ENCODE measurements around the gene KRTAP5-10. TPM values are rescaled to one million over a fixed set of nuclear protein-coding genes. Genes with fewer than 3 reads are reported as not detected.
"Not testable (repeated sequence)": the region's sequence is repeated elsewhere in the genome, so short reads cannot be mapped to it uniquely, and the experiment has no call there.

KRTAP5-10 gene
- total RNA-seq, 6 experiments from 2014 or later: 0.17 to 0.18 (median 0.18) TPM; not detected in 3

DNA sequence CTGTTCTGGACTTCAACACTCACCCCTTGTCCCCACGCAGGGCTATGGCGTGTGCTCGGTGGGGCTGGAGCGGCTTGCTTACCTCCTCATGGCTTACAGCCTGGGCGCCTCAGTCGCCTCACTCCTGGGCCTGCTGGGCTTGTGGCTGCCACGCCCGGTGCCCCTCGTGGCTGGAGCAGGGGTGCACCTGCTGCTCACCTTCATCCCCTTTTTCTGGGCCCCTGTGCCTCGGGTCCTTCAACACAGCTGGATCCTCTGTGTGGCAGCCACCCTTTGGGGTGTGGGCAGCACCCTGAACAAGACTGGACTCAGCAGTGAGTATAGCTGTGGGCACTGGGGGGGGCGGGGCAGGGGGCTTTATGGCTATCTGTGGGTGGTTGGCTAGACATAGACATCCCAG, 37.9 kb downstream of the KRTAP5-10 start:
- H3K27me3 ChIP-seq: not testable (repeated sequence)

DNA sequence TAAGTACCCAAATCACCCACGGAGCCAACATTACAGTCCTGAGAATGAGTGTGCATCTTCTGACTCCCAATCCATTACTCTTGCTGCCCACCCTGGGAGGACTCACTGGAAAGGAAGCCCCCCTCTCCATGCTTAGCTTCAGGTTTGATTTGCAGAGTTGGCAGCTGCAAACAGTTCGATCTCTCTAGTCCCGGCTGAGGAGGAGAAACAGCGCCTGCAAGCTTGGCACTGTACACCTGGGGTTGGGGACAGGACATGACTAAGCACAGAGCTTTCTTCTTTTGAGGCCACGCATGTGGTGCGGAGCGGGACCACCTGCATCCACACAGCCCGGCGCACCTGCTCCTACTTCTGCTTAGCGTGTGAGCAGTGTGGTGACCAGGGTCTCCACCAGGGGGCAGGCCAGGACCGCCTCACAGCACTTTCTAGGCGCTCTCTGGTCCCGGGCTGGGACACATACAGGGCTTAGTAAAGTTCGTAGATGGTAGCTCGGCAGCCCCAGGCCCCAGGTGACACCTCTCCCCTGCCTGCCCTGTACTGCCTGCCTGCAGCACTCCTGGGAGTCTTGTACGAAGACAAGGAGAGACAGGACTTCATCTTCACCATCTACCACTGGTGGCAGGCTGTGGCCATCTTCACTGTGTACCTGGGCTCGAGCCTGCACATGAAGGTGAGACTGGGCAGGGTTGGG, 39.6 kb downstream of the KRTAP5-10 start:
- H3K9me3 ChIP-seq; intact Hi-C loops (cut with DNase I); ATAC-seq; H3K4me1 ChIP-seq; H3K36me3 ChIP-seq; H3K4me3 ChIP-seq; H3K27me3 ChIP-seq; DNase-seq; H3K27ac ChIP-seq: not testable (repeated sequence)
- 20% methylated on average over 2 of the region's 17 CpGs for WGBS (ENCODE audit: insufficient coverage, low coverage, low lambda C conversion rate, missing lambda C conversion rate)
- TF ChIP-seq, protein P1, sequence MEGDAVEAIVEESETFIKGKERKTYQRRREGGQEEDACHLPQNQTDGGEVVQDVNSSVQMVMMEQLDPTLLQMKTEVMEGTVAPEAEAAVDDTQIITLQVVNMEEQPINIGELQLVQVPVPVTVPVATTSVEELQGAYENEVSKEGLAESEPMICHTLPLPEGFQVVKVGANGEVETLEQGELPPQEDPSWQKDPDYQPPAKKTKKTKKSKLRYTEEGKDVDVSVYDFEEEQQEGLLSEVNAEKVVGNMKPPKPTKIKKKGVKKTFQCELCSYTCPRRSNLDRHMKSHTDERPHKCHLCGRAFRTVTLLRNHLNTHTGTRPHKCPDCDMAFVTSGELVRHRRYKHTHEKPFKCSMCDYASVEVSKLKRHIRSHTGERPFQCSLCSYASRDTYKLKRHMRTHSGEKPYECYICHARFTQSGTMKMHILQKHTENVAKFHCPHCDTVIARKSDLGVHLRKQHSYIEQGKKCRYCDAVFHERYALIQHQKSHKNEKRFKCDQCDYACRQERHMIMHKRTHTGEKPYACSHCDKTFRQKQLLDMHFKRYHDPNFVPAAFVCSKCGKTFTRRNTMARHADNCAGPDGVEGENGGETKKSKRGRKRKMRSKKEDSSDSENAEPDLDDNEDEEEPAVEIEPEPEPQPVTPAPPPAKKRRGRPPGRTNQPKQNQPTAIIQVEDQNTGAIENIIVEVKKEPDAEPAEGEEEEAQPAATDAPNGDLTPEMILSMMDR (IDR thresholded peaks at IDR 0.05): peak; percentile 24 to 52 (median 45)

More for the DNA sequence above, 37.9 kb downstream of the KRTAP5-10 start:
- ATAC-seq; H3K27ac ChIP-seq; H3K36me3 ChIP-seq; intact Hi-C loops (cut with DNase I); H3K4me1 ChIP-seq; H3K4me3 ChIP-seq; H3K9me3 ChIP-seq; DNase-seq: not testable (repeated sequence)
- WGBS (ENCODE audit: insufficient coverage, low coverage, low lambda C conversion rate, missing lambda C conversion rate): 78% methylated on average over 5 of the region's 11 CpGs

DNA sequence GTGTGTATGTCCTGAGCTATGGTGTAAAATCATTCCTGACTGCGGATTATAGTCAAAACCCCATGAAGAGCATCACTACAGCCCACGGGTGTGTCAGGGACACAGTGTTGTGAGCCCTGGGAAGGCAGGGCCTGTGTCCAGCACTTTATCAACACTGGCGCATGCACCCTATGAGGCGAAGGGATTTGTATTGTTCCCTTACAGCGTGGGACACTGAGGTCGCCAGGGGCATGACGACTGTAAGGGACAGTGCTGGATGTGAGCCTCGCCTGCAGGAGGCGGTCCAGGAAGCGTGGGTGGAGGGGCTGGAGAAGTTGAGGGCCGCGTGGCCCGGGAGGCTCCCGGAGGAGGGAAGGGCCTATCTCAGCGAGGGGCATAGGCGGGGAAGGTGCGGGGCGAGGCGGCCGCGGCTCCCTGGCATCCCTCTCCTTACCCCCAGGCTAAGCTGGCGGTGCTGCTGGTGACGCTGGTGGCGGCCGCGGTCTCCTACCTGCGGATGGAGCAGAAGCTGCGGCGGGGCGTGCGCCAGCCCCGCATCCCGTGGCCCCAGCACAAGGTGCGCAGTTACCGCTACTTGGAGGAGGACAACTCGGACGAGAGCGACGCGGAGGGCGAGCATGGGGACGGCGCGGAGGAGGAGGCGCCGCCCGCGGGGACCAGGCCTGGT, 41.6 kb downstream of the KRTAP5-10 start:
- not testable (repeated sequence) for H3K4me3 ChIP-seq, H3K27ac ChIP-seq

DNA sequence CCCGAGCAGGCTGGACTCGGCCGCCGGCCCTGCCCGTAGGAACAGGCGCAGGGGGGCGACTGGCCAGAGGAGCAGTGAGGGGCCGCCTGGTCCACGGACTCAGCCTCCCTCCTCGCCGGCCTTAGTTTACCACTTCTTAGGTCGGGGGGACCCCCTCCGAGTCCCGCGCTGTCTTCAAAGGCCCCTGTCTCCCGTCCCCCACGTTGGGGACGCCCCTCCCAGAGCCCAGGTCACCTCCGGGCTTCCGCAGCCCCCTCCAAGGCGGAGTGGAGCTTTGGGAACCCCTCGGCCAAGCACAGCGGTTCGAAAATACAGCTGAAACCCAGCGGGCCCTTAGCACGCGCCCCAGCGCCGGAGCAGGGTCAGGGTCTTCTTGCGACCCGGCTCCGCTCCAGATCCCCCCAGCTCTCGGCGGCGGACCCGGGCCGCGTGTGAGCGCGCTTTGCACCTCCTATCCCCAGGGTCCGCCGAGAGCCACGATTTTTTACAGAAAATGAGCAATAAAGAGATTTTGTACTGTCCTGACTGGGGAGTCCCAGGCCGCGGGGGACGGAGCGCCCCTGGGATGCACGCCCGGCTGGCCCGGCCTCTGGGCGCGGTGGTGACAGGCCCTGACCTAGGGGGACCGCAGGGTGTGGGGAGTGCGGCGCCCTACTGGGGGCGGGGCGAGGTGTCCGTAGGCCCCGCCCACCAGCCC, 42.3 kb downstream of the KRTAP5-10 start:
- DNase-seq; H3K4me3 ChIP-seq; H3K36me3 ChIP-seq; H3K27me3 ChIP-seq; H3K4me1 ChIP-seq; H3K27ac ChIP-seq; intact Hi-C loops (cut with DNase I); H3K9me3 ChIP-seq; ATAC-seq: not testable (repeated sequence)
- WGBS (ENCODE audit: insufficient coverage, low coverage, low lambda C conversion rate, missing lambda C conversion rate): 10% methylated on average over 11 of the region's 59 CpGs

More for the DNA sequence above, 41.6 kb downstream of the KRTAP5-10 start:
- intact Hi-C loops (cut with DNase I); H3K4me1 ChIP-seq; H3K9me3 ChIP-seq; ATAC-seq; H3K36me3 ChIP-seq; H3K27me3 ChIP-seq; DNase-seq: not testable (repeated sequence)
- 21% methylated on average over 10 of the region's 48 CpGs for WGBS (ENCODE audit: insufficient coverage, low coverage, low lambda C conversion rate, missing lambda C conversion rate)

DNA sequence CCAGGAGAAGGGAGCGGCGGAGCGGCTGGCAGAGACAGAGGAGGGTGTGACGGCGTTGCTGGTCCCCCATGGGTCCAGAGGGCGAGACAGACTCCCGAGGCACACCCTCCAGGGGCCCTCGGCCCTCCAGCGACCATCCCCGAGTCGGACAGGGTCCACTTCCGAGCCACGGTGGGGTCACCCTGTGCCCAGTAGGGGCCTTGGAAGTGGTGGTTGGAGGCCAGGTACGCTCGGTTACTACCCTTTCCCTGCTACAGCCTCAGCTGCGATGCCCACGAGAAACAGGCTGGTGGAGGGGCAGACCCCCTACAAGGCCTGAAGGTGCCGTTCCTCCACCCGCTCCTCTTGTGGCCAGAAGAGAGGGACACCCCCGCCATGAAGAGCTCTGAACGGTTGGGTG, 42.9 kb downstream of the KRTAP5-10 start:
- H3K9me3 ChIP-seq; ATAC-seq; H3K36me3 ChIP-seq; DNase-seq; H3K4me1 ChIP-seq; intact Hi-C loops (cut with DNase I); H3K27me3 ChIP-seq; H3K27ac ChIP-seq; H3K4me3 ChIP-seq: not testable (repeated sequence)
- no CpG with 5 or more reads among the region's 21 CpGs for WGBS (ENCODE audit: insufficient coverage, low coverage, low lambda C conversion rate, missing lambda C conversion rate)

DNA sequence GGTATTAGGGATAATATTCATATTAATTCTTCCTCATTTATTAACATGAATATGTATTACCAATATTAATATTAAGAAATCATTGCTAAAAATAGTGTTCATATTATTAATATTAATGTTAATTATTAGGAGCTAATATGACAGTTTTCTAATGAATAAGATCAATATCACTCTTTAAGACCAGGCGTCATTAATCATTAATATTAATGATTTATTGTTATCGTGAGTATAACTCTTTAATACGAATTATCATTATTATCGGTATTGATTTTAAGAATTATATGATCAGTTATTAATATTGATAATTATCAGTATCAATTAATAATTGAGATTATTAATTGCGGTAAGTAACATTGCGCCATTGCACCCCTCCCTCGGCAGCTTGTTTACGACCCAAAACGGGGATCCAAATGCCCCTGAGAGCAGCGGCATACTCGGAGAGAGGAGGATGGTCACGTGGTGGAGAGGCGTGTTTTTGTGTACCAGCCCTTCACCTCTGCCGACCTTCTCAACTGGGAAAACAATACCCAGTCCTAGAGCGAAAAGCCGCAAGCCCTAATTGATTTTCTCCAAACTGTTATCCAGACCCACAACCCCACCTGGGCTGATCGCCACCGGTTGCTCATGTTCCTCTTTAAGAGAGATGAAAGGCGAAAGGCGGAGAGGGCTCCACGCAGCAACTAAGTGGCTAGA, 46.0 kb downstream of the KRTAP5-10 start:
- 39% methylated on average over 19 of the region's 21 CpGs for WGBS (ENCODE audit: insufficient coverage, low coverage, low lambda C conversion rate, missing lambda C conversion rate)
- H3K36me3 ChIP-seq, ATAC-seq: not testable (repeated sequence)

DNA sequence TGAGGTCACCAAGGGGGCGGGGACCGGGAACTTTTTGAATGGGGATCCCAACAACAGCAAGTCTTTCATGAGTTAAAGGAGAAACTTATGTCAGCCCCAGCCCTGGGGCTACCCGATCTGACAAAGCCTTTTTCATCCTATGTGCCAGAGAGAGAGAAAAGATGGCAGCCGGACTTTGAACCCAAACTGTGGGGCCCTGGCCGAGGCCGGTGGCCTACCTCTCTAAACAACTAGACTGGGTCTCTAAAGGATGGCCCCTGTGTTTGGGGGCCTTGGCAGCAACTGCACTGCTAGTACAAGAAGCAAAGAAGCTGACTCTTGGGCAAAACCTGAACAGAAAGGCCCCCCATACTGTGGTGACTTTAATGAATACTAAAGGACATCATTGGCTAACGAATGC, 48.6 kb downstream of the KRTAP5-10 start:
- ATAC-seq; DNase-seq; H3K4me1 ChIP-seq; H3K36me3 ChIP-seq; H3K27me3 ChIP-seq; H3K4me3 ChIP-seq; intact Hi-C loops (cut with DNase I); H3K27ac ChIP-seq; H3K9me3 ChIP-seq: not testable (repeated sequence)
- 33% methylated on average over 4 of the region's 7 CpGs for WGBS (ENCODE audit: insufficient coverage, low coverage, low lambda C conversion rate, missing lambda C conversion rate)

More for the DNA sequence above, 46.0 kb downstream of the KRTAP5-10 start:
- H3K27me3 ChIP-seq; DNase-seq; intact Hi-C loops (cut with DNase I); H3K4me3 ChIP-seq; H3K9me3 ChIP-seq; H3K4me1 ChIP-seq; H3K27ac ChIP-seq: not testable (repeated sequence)

DNA sequence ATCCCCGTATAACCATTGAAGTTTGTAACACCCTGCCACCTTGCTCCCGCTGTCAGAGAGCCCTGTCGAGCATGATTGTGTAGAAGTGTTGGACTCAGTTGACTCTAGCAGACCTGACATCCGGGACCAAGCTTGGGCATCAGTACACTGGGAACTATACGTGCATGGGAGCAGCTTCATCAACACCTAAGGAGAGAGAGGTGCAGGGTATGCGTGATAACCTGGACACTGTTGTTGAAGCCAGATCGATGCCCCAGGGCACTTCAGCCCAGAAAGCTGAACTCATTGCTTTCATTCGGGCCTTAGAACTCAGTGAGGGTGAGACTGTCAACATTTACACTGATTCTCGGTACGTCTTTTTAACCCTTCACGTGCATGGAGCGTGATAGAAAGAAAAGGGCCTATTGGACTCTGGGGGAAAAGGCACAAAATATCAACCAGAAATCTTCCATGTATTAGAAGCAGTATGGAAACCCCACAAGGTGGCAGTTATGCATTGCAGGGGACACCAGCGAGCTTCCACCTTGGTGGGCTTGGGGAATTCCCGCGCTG, 49.1 kb downstream of the KRTAP5-10 start:
- H3K27ac ChIP-seq; H3K4me3 ChIP-seq; H3K9me3 ChIP-seq; ATAC-seq; H3K27me3 ChIP-seq; intact Hi-C loops (cut with DNase I); H3K36me3 ChIP-seq; DNase-seq; H3K4me1 ChIP-seq: not testable (repeated sequence)
- WGBS (ENCODE audit: insufficient coverage, low coverage, low lambda C conversion rate, missing lambda C conversion rate): 38% methylated on average over 8 of the region's 15 CpGs

DNA sequence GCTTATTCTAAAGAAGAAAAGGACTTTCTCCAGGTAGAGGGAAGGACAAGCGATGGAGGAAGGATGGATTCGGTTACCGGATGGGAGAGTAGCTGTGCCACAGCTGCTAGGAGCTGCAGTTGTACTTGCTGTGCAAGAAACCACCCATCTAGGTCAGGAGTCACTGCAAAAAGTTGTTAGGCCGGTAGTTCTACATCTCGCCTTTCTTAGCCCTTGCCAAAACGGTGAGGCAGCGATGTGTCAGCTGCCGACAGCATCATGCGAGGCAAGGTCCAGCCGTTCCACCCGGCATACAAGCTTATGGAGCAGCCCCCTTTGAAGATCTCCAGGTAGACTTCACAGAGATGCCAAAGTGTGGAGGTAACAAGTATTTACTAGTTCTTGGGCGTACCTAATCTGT, 49.6 kb downstream of the KRTAP5-10 start:
- not testable (repeated sequence) for H3K9me3 ChIP-seq

More for the DNA sequence above, 49.6 kb downstream of the KRTAP5-10 start:
- H3K36me3 ChIP-seq; H3K4me3 ChIP-seq; DNase-seq; H3K27me3 ChIP-seq; H3K27ac ChIP-seq; H3K4me1 ChIP-seq; ATAC-seq; intact Hi-C loops (cut with DNase I): not testable (repeated sequence)
- WGBS (ENCODE audit: insufficient coverage, low coverage, low lambda C conversion rate, missing lambda C conversion rate): 81% methylated on average over 7 of the region's 12 CpGs
